ENCODE measurements around the gene SUGCT.

The SUGCT gene

DNA sequence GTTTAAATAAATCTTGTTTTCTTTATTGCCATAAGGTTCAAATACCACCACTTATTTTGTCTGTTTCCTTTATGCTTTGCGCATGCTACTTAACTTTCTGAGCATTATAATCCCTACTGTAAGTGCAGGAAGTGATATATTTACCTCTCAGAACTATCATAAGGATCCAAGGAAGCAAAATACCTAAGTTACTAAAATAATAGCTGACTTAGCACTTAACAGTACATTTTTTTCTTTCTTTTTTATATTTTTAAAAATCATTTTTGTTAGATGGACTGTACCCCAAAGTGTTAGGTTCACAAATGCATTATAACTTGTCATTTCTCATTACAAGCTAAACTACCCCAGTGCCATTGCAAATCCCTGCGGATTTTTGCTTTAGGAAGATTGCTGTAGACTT, 663.8 kb downstream of the SUGCT start:
- TF ChIP-seq, protein P1, sequence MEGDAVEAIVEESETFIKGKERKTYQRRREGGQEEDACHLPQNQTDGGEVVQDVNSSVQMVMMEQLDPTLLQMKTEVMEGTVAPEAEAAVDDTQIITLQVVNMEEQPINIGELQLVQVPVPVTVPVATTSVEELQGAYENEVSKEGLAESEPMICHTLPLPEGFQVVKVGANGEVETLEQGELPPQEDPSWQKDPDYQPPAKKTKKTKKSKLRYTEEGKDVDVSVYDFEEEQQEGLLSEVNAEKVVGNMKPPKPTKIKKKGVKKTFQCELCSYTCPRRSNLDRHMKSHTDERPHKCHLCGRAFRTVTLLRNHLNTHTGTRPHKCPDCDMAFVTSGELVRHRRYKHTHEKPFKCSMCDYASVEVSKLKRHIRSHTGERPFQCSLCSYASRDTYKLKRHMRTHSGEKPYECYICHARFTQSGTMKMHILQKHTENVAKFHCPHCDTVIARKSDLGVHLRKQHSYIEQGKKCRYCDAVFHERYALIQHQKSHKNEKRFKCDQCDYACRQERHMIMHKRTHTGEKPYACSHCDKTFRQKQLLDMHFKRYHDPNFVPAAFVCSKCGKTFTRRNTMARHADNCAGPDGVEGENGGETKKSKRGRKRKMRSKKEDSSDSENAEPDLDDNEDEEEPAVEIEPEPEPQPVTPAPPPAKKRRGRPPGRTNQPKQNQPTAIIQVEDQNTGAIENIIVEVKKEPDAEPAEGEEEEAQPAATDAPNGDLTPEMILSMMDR (IDR thresholded peaks at IDR 0.05): no peak
- no peak overlapping the region for H3K4me3 ChIP-seq
- no peak for DNase-seq (ENCODE audit: low spot score)
- H3K27ac ChIP-seq: no peak overlapping the region

GRCh38 chr7:40799493-40800403, 664.9 kb downstream of the SUGCT start:
- Histone ChIP-seq H3K27ac (peak overlapping the region in 1 of 2 donors; percentile 24), H3K4me3 (no peak overlapping the region)
- TF ChIP-seq, protein P1 (IDR thresholded peaks at IDR 0.05): no peak
- DNase-seq (ENCODE audit: low spot score): no peak

- no peak for DNase-seq (ENCODE audit: low spot score)
- no peak overlapping the region for H3K4me3 ChIP-seq
- TF ChIP-seq, protein P1 (IDR thresholded peaks at IDR 0.05): no peak
- peak overlapping the region in 1 of 2 donors; percentile 31 for H3K27ac ChIP-seq
Observed at GRCh38 chr7:40800771-40801170, 666.0 kb downstream of the SUGCT start.

DNA sequence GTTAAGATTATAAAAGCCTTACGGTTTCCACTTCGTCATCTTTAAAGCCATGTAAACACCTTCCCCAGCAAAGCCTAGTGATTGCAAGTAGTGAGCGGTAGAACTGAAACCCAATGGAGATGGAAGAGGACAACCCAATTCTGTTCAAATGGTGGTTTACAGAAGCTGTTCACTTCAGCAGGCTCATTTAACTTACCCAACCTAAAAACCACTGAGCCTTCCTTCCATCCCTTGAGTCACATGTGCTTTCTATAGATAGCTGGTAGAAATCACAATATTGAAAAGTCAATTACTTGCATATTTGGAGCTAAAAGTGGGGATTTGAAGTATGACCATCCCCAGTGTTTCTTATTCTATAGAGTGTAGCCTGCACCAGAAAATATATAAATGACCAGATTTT, 667.7 kb downstream of the SUGCT start:
- TF ChIP-seq, protein P1 (IDR thresholded peaks at IDR 0.05): no peak
- Histone ChIP-seq H3K4me3 (no peak overlapping the region), H3K27ac (no peak overlapping the region)
- DNase-seq (ENCODE audit: low spot score): no peak

- Histone ChIP-seq H3K4me3 (no peak overlapping the region), H3K27ac (peak overlapping the region in 1 of 2 donors; percentile 69)
- no peak for DNase-seq (ENCODE audit: low spot score)
- TF ChIP-seq, protein P1 (IDR thresholded peaks at IDR 0.05): no peak
Observed at GRCh38 chr7:40804477-40805215, 669.8 kb downstream of the SUGCT start.

- TF ChIP-seq, protein P1 (IDR thresholded peaks at IDR 0.05): no peak
Observed at GRCh38 chr7:40805361-40805760, 670.6 kb downstream of the SUGCT start.

More at GRCh38 chr7:40805361-40805760, 670.6 kb downstream of the SUGCT start:
- no peak overlapping the region for H3K4me3 ChIP-seq
- peak overlapping the region in 1 of 2 donors; percentile 69 for H3K27ac ChIP-seq
- DNase-seq (ENCODE audit: low spot score): no peak

Measured in coronary artery (tissue), 2 donors.